OCI-LY1 (cell line): ENCODE measurements around the gene LMOD1.

Source experiments
- CTCF ChIP-seq: fragments of 200-600 bp; sonication (generic), shearing (Covaris generic); IDR thresholded peaks from 2 replicates; pipeline ENCODE4 v1.5.1; 2017; ENCODE audit warnings: mild to moderate bottlenecking, antibody characterized with exemption, low read length, moderate library complexity, mixed read lengths
- EZH2 ChIP-seq: fragments of 200-600 bp; sonication (generic), shearing (Covaris generic); IDR thresholded peaks from 2 replicates; pipeline ENCODE4 v1.8.0; 2017; ENCODE audit warnings: borderline replicate concordance, mixed run types, mild to moderate bottlenecking, antibody characterized with exemption, low read length, moderate library complexity, mixed read lengths

DNA sequence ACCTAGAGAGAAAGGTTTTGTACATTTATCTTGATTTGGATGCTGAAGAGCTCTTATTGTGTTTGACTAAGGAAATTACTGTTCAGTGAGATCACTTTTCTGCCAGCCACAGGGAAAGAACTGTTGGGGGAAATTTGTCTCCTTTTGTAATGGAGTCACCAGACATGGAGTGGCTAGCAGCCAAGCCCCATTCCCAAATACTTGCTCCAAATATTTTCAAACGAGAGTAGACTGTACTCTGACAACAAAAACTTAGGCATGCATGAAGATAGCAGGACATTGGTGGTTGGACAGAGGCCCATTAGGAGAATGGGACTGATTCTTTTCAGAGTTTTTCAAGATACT is 96.3 kb downstream of the LMOD1 start:
- TF ChIP-seq CTCF = no peak
- TF ChIP-seq EZH2 = no peak
